Uterus (tissue), 2 donors: Measurements from ENCODE around the gene PNPT1.
"Not testable (repeated sequence)": the region's sequence is repeated elsewhere in the genome, so short reads cannot be mapped to it uniquely, and the experiment has no call there.

Experiments
- POLR2A ChIP-seq, 2 donors: fragments of 450-650 bp; IDR thresholded peaks; one replicate each; pipeline ENCODE4 v1.6.1; 2016; ENCODE audit warnings: antibody characterized with exemption in 2 of 2, mild to moderate bottlenecking in 1 of 2, moderate library complexity in 1 of 2
- TF ChIP-seq, protein P1 (sequence below), 4 experiments: fragments of 200-600 bp in 2 of 4; fragments of 450-650 bp in 2 of 4; sonication (generic) in 2 of 4; IDR thresholded peaks; one replicate each; pipeline ENCODE4 v1.5.1; 2016 to 2019; ENCODE audit warnings: antibody characterized with exemption in 4 of 4, mild to moderate bottlenecking in 2 of 4, moderate library complexity in 1 of 4

DNA sequence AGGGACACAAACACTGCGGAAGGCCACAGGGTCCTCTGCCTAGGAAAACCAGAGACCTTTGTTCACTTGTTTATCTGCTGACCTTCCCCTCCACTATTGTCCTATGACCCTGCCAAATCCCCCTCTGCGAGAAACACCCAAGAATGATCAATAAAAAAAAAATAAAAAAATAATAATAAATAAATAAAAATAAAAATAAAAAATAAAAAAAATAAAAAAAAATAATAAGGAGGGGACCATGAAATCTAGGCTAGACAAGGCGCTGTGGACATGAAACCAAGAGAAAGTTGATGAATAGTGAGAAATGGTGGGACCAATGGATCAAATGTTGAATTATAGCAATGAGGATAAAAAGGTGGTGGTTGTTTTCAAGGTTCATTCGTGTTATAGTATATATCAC, 12.6 kb upstream of the PNPT1 start:
- TF ChIP-seq POLR2A (IDR thresholded peaks at IDR 0.05): not testable (repeated sequence)
- TF ChIP-seq, protein P1, sequence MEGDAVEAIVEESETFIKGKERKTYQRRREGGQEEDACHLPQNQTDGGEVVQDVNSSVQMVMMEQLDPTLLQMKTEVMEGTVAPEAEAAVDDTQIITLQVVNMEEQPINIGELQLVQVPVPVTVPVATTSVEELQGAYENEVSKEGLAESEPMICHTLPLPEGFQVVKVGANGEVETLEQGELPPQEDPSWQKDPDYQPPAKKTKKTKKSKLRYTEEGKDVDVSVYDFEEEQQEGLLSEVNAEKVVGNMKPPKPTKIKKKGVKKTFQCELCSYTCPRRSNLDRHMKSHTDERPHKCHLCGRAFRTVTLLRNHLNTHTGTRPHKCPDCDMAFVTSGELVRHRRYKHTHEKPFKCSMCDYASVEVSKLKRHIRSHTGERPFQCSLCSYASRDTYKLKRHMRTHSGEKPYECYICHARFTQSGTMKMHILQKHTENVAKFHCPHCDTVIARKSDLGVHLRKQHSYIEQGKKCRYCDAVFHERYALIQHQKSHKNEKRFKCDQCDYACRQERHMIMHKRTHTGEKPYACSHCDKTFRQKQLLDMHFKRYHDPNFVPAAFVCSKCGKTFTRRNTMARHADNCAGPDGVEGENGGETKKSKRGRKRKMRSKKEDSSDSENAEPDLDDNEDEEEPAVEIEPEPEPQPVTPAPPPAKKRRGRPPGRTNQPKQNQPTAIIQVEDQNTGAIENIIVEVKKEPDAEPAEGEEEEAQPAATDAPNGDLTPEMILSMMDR (IDR thresholded peaks at IDR 0.05): not testable (repeated sequence)
